OCI-LY1 (cell line): ENCODE data around the gene CTXN1.

Experiments used
- H2AFZ ChIP-seq: fragments of 200-600 bp; sonication (generic), shearing (Covaris generic); 2 replicates; pipeline ENCODE4 v1.6.0; 2014; ENCODE audit warnings: antibody characterized with exemption, mild to moderate bottlenecking, low read length
- H3F3A ChIP-seq: fragments of 200-600 bp; sonication (generic), shearing (Covaris generic); 2 replicates; pipeline ENCODE4 v1.6.0; 2014; ENCODE audit warnings: mild to moderate bottlenecking, antibody characterized with exemption, low read length, moderate library complexity; ENCODE audit not compliant: insufficient read depth
- H3K27ac ChIP-seq: fragments of 200-600 bp; sonication (generic); 2 replicates; pipeline ENCODE4 v1.5.1; 2014; ENCODE audit warnings: low read length, mixed run types, mild to moderate bottlenecking, low read depth; ENCODE audit not compliant: poor library complexity, severe bottlenecking
- H3K27me3 ChIP-seq: fragments of 200-600 bp; sonication (generic); 2 replicates; pipeline ENCODE4 v1.6.0; 2014; ENCODE audit warnings: antibody characterized with exemption, mild to moderate bottlenecking, low read length, moderate library complexity; ENCODE audit not compliant: insufficient read depth
- H3K36me3 ChIP-seq: fragments of 200-600 bp; sonication (generic); 2 replicates; pipeline ENCODE4 v1.6.1; 2014; ENCODE audit warnings: mild to moderate bottlenecking, antibody characterized with exemption, low read length, moderate library complexity, mixed read lengths; ENCODE audit not compliant: insufficient read depth
- H3K4me1 ChIP-seq: fragments of 200-600 bp; sonication (generic); 2 replicates; pipeline ENCODE4 v1.5.1; 2014; ENCODE audit warnings: mild to moderate bottlenecking, low read length, moderate library complexity; ENCODE audit not compliant: insufficient read depth, severe bottlenecking
- H3K4me2 ChIP-seq: fragments of 200-600 bp; sonication (generic), shearing (Covaris generic); 2 replicates; pipeline ENCODE4 v1.6.1; 2014; ENCODE audit warnings: low read length
- H3K4me3 ChIP-seq: fragments of 200-600 bp; sonication (generic); 2 replicates; pipeline ENCODE4 v1.5.1; 2014; ENCODE audit warnings: low read length, low read depth, mild to moderate bottlenecking, mixed read lengths; ENCODE audit not compliant: poor library complexity, severe bottlenecking
- H3K79me2 ChIP-seq: fragments of 200-600 bp; shearing (Covaris generic); 2 replicates; pipeline ENCODE4 v1.6.1; 2016; ENCODE audit warnings: mixed run types, low read length, mixed read lengths; ENCODE audit not compliant: insufficient read depth
- H3K9ac ChIP-seq: fragments of 200-600 bp; sonication (generic), shearing (Covaris generic); 2 replicates; pipeline ENCODE4 v1.6.1; 2014; ENCODE audit warnings: mild to moderate bottlenecking, low read length, mixed read lengths
- H3K9me2 ChIP-seq: fragments of 200-600 bp; sonication (generic), shearing (Covaris generic); 2 replicates; pipeline ENCODE4 v1.6.1; 2014; ENCODE audit warnings: low read depth, mild to moderate bottlenecking, low read length, mixed read lengths
- H3K9me3 ChIP-seq: fragments of 200-600 bp; shearing (Covaris generic); 2 replicates; pipeline ENCODE4 v1.6.1; 2014; ENCODE audit warnings: low read length, mixed read lengths
- H4K20me1 ChIP-seq: fragments of 200-600 bp; sonication (generic), shearing (Covaris generic); 2 replicates; pipeline ENCODE4 v1.6.0; 2016; ENCODE audit warnings: mild to moderate bottlenecking, low read length; ENCODE audit not compliant: insufficient read depth
- CTCF ChIP-seq: fragments of 200-600 bp; sonication (generic), shearing (Covaris generic); IDR thresholded peaks from 2 replicates; pipeline ENCODE4 v1.5.1; 2017; ENCODE audit warnings: mild to moderate bottlenecking, antibody characterized with exemption, low read length, moderate library complexity, mixed read lengths
- EZH2 ChIP-seq: fragments of 200-600 bp; sonication (generic), shearing (Covaris generic); IDR thresholded peaks from 2 replicates; pipeline ENCODE4 v1.8.0; 2017; ENCODE audit warnings: borderline replicate concordance, mixed run types, mild to moderate bottlenecking, antibody characterized with exemption, low read length, moderate library complexity, mixed read lengths

Gene CTXN1

GRCh38 chr19:7953576-7953975, 27.6 kb upstream of the CTXN1 start:
- TF ChIP-seq EZH2 (no peak), CTCF (no peak)
- no peaks in the 10 kb centered on the region for H3F3A ChIP-seq
- H2AFZ ChIP-seq = no peak overlapping the region
- H3K9me3 ChIP-seq = no peaks in the 10 kb centered on the region
- H3K4me1 ChIP-seq = no peaks in the 10 kb centered on the region
- no peaks in the 10 kb centered on the region for H4K20me1 ChIP-seq
- H3K4me3 ChIP-seq = no peak overlapping the region
- no peak overlapping the region for H3K4me2 ChIP-seq
- H3K36me3 ChIP-seq = peaks cover 9% of the 10 kb centered on the region
- no peak overlapping the region for H3K27ac ChIP-seq
- no peaks in the 10 kb centered on the region for H3K9me2 ChIP-seq
- H3K27me3 ChIP-seq = no peaks in the 10 kb centered on the region
- H3K9ac ChIP-seq = no peak overlapping the region
- H3K79me2 ChIP-seq = no peaks in the 10 kb centered on the region

- Histone ChIP-seq H3K4me1 (no peaks in the 10 kb centered on the region), H3F3A (no peaks in the 10 kb centered on the region), H3K9me3 (no peaks in the 10 kb centered on the region), H3K27me3 (no peaks in the 10 kb centered on the region), H3K79me2 (no peaks in the 10 kb centered on the region), H2AFZ (no peak overlapping the region), H3K4me2 (no peak overlapping the region), H3K9ac (no peak overlapping the region), H3K9me2 (no peaks in the 10 kb centered on the region), H3K4me3 (no peak overlapping the region), H3K36me3 (peaks cover 4% of the 10 kb centered on the region), H3K27ac (no peak overlapping the region), H4K20me1 (no peaks in the 10 kb centered on the region)
- no peak for TF ChIP-seq EZH2
- TF ChIP-seq CTCF = no peak
Observed at GRCh38 chr19:7953060-7953459, 27.1 kb upstream of the CTXN1 start.

- Histone ChIP-seq H3K4me2 (no peak overlapping the region), H3K4me3 (no peak overlapping the region), H3K9me2 (no peaks in the 10 kb centered on the region), H2AFZ (no peak overlapping the region), H3K9ac (no peak overlapping the region), H3K9me3 (no peaks in the 10 kb centered on the region), H3K27ac (no peak overlapping the region), H3K36me3 (no peaks in the 10 kb centered on the region), H3K27me3 (no peaks in the 10 kb centered on the region), H3K4me1 (peaks cover 11% of the 10 kb centered on the region), H3K79me2 (no peaks in the 10 kb centered on the region), H4K20me1 (no peaks in the 10 kb centered on the region), H3F3A (no peaks in the 10 kb centered on the region)
- TF ChIP-seq EZH2 (no peak), CTCF (no peak)
Observed at GRCh38 chr19:7947939-7948338, 22.0 kb upstream of the CTXN1 start.
